ENCODE measurements around the gene ARHGAP42. TPM values are rescaled to one million over a fixed set of nuclear protein-coding genes. Genes with fewer than 3 reads are reported as not detected.

The ARHGAP42 gene
- total and polyA plus RNA-seq, 10 of the 15 experiments (the other 5 are each of a cell fraction or from before 2014, with no cell fraction given) = 1.8 to 6.3 (median 3.2) TPM

- H3K4me3 ChIP-seq = no peak overlapping the region
- FAIRE-seq (no peak), ATAC-seq (no peak), DNase-seq (ENCODE audit: low read depth, low spot score) (no peak)
- no peak overlapping the region for H2AFZ ChIP-seq (ENCODE audit: control insufficient read depth, low read depth, low read length)
- peaks cover 7% of the 10 kb centered on the region; the same call in 1 of the 2 replicates for H3K4me1 ChIP-seq (ENCODE audit: control insufficient read depth, insufficient read depth, low read length)
- RAD21 ChIA-PET (ENCODE audit: unreplicated experiment) = no interaction called here
- POLR2A ChIA-PET = no interaction called here
- TF ChIP-seq SP1 (IDR thresholded peaks at IDR 0.05; ENCODE audit: low read depth, low read length) = no peak
- no peak for TF ChIP-seq MEF2B (IDR thresholded peaks at IDR 0.05; ENCODE audit: partially characterized antibody, poor library complexity, severe bottlenecking)
- no peak for TF ChIP-seq ZBED1 (IDR thresholded peaks at IDR 0.05; ENCODE audit: borderline replicate concordance)
- no peak for TF ChIP-seq PML (IDR thresholded peaks at IDR 0.05; ENCODE audit: low read length)
- no peak for TF ChIP-seq RELB (IDR thresholded peaks at IDR 0.05; ENCODE audit: low read depth)
- TF ChIP-seq FOXM1 (IDR thresholded peaks at IDR 0.05; ENCODE audit: low read depth, low read length) = no peak
- TF ChIP-seq, protein P1, sequence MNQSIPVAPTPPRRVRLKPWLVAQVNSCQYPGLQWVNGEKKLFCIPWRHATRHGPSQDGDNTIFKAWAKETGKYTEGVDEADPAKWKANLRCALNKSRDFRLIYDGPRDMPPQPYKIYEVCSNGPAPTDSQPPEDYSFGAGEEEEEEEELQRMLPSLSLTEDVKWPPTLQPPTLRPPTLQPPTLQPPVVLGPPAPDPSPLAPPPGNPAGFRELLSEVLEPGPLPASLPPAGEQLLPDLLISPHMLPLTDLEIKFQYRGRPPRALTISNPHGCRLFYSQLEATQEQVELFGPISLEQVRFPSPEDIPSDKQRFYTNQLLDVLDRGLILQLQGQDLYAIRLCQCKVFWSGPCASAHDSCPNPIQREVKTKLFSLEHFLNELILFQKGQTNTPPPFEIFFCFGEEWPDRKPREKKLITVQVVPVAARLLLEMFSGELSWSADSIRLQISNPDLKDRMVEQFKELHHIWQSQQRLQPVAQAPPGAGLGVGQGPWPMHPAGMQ (IDR thresholded peaks at IDR 0.05; ENCODE audit: borderline replicate concordance) = no peak
- no peak for TF ChIP-seq ZBTB4 (CRISPR knock-in tag; IDR thresholded peaks at IDR 0.05)
- TF ChIP-seq, protein P2, sequence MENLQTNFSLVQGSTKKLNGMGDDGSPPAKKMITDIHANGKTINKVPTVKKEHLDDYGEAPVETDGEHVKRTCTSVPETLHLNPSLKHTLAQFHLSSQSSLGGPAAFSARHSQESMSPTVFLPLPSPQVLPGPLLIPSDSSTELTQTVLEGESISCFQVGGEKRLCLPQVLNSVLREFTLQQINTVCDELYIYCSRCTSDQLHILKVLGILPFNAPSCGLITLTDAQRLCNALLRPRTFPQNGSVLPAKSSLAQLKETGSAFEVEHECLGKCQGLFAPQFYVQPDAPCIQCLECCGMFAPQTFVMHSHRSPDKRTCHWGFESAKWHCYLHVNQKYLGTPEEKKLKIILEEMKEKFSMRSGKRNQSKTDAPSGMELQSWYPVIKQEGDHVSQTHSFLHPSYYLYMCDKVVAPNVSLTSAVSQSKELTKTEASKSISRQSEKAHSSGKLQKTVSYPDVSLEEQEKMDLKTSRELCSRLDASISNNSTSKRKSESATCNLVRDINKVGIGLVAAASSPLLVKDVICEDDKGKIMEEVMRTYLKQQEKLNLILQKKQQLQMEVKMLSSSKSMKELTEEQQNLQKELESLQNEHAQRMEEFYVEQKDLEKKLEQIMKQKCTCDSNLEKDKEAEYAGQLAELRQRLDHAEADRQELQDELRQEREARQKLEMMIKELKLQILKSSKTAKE (IDR thresholded peaks at IDR 0.05; ENCODE audit: low read depth, poor library complexity, severe bottlenecking) = no peak
- no peak for TF ChIP-seq KAT2A (conservative IDR thresholded peaks at IDR 0.05; ENCODE audit: control insufficient read depth, low read depth, low read length)
- no peak for TF ChIP-seq CBFB (IDR thresholded peaks at IDR 0.05; ENCODE audit: low read depth)
- TF ChIP-seq CHD1 (IDR thresholded peaks at IDR 0.05; ENCODE audit: low read depth, low read length) = no peak
- no peak for TF ChIP-seq PAX5 (IDR thresholded peaks at IDR 0.05; ENCODE audit: borderline replicate concordance, low read depth, low read length)
- no peak for TF ChIP-seq SIN3A (IDR thresholded peaks at IDR 0.05; ENCODE audit: low read depth, low read length)
- TF ChIP-seq NR2F1 (conservative IDR thresholded peaks at IDR 0.05) = no peak
- no peak for TF ChIP-seq LARP7 (IDR thresholded peaks at IDR 0.05)
- no peak overlapping the region for H3K9ac ChIP-seq (ENCODE audit: control insufficient read depth, insufficient read depth, low read length)
- H3K27ac ChIP-seq (ENCODE audit: control insufficient read depth, insufficient read depth) = no peak overlapping the region
- no TSS peak for BruUV-seq (replicated peaks)
- H4K20me1 ChIP-seq (ENCODE audit: control insufficient read depth, insufficient read depth) = no peaks in the 10 kb centered on the region
- intact Hi-C loops (cut with micrococcal nuclease; ENCODE audit: unreplicated experiment) (no loop called here), in situ Hi-C loops (cut with MboI) (no loop called here)
- H3K36me3 ChIP-seq (ENCODE audit: control insufficient read depth in 2 of 2, insufficient read depth in 2 of 2, low read length in 1 of 2) = no peaks in the 10 kb centered on the region
- H3K27me3 ChIP-seq (replicated peaks in 1 of 2; ENCODE audit: control insufficient read depth in 2 of 2, insufficient read depth in 2 of 2, low read length in 1 of 2) = no peaks in the 10 kb centered on the region; a peak in 1 of 4 replicates
- H3K79me2 ChIP-seq (ENCODE audit: control insufficient read depth, insufficient read depth, low read length) = no peaks in the 10 kb centered on the region
- peaks cover 2% of the 10 kb centered on the region; the same call in 1 of the 3 replicates for H3K9me3 ChIP-seq (replicated peaks; ENCODE audit: control insufficient read depth, insufficient read depth, low read length)
- CTCF ChIA-PET = no interaction called here
- 79% methylated on average over 4 of the region's 4 CpGs for WGBS (ENCODE audit: insufficient coverage, insufficient replicate concordance, low lambda C conversion rate, missing lambda C conversion rate)
- no peak overlapping the region for H3K4me2 ChIP-seq (ENCODE audit: control insufficient read depth, insufficient read depth)
- SMC1A ChIA-PET (ENCODE audit: uncharacterized antibody, unreplicated experiment) = no interaction called here
Measured at GRCh38 chr11:100870138-100870537, 183.1 kb downstream of the ARHGAP42 start.

Measured in GM12878 (cell line).